Choroid plexus epithelial cell (primary cell): ENCODE data around the gene RRP12.

ENCODE experiments used
- DNase-seq: peaks from one replicate; pipeline ENCODE4 v3.0.0-alpha.2; 2010; ENCODE audit warnings: low read depth
- H3K4me3 ChIP-seq: 2 replicates; pipeline ENCODE4 v1.5.1; 2011; ENCODE audit warnings: low read depth, mild to moderate bottlenecking, control low read depth, low read length, moderate library complexity
- CTCF ChIP-seq: conservative IDR thresholded peaks from 2 replicates; pipeline ENCODE4 v1.5.1; 2011; ENCODE audit warnings: low read depth, mild to moderate bottlenecking, control low read depth, inconsistent platforms, low read length, moderate library complexity

The RRP12 gene

GRCh38 chr10:97435211-97435610, 34.1 kb upstream of the RRP12 start:
- no peak overlapping the region for H3K4me3 ChIP-seq
- no peak for TF ChIP-seq CTCF
- DNase-seq, result no peak

GRCh38 chr10:97434557-97434956, 33.4 kb upstream of the RRP12 start:
- TF ChIP-seq CTCF, result no peak
- DNase-seq, result no peak
- no peak overlapping the region for H3K4me3 ChIP-seq

GRCh38 chr10:97434055-97434454, 32.9 kb upstream of the RRP12 start:
- no peak for DNase-seq
- no peak overlapping the region for H3K4me3 ChIP-seq
- no peak for TF ChIP-seq CTCF

GRCh38 chr10:97428572-97428981, 27.4 kb upstream of the RRP12 start:
- H3K4me3 ChIP-seq, result peak overlapping the region; percentile 5
- no peak for TF ChIP-seq CTCF
- peak; percentile 36 for DNase-seq

GRCh38 chr10:97427571-97428179, 26.5 kb upstream of the RRP12 start:
- DNase-seq, result no peak
- peak overlapping the region; percentile 89 for H3K4me3 ChIP-seq
- no peak for TF ChIP-seq CTCF

GRCh38 chr10:97426776-97427570, 25.8 kb upstream of the RRP12 start:
- peak; percentile 42 for DNase-seq
- TF ChIP-seq CTCF, result no peak
- H3K4me3 ChIP-seq, result peak overlapping the region; percentile 89
